Muscle of back (tissue), 13 donors: Measurements from ENCODE around the gene CLDN4. TPM values are rescaled to one million over a fixed set of nuclear protein-coding genes. Genes with fewer than 3 reads are reported as not detected.
"Not testable (repeated sequence)": the region's sequence is repeated elsewhere in the genome, so short reads cannot be mapped to it uniquely, and the experiment has no call there.

Experiments used
- DNase-seq, 3 donors: peaks; one replicate each; pipeline versions ENCODE4 v3.0.0 to v3.0.0-alpha.2; 2013
- long read RNA-seq, 9 donors: transcript quantifications; one replicate each; lab custom pipeline, GENCODE V29; 2026
- polyA plus RNA-seq, 10 donors: library from polyadenylated mRNA; unstranded; fragments of 120-200 nt; gene quantifications; one replicate each; pipeline ENCODE4 v1.2.1, GENCODE V29; 2013; ENCODE audit not compliant: insufficient read length in 10 of 10

CLDN4 gene, protein sequence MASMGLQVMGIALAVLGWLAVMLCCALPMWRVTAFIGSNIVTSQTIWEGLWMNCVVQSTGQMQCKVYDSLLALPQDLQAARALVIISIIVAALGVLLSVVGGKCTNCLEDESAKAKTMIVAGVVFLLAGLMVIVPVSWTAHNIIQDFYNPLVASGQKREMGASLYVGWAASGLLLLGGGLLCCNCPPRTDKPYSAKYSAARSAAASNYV
- 1 to 10 TPM in 3 of 10 donors, under 1 TPM in 7; 0.22 to 7.9 (median 0.54) TPM for polyA plus RNA-seq
- long read RNA-seq, donor 1: 0 reads
- long read RNA-seq, donor 2, partial matches to known transcripts: 0 of 1 reads
- long read RNA-seq, donor 2, other reads (novel, unspliced or antisense): 0 of 1 reads
- long read RNA-seq, donor 3, partial matches to known transcripts: 0 of 1 reads
- long read RNA-seq, donor 3, other reads (novel, unspliced or antisense): 0 of 1 reads
- long read RNA-seq, donor 4: 0 reads
- long read RNA-seq, donor 5, partial matches to known transcripts: 0 of 1 reads
- long read RNA-seq, donor 5, other reads (novel, unspliced or antisense): 0 of 1 reads
- long read RNA-seq, donor 6: 0 reads
- long read RNA-seq, donor 7: 0 reads
- long read RNA-seq, donor 8, transcript CLDN4-201 (1 exons, 1,831 nt): major isoform, 8 of 8 reads
- long read RNA-seq, donor 8, partial matches to known transcripts: 0 of 8 reads
- long read RNA-seq, donor 8, other reads (novel, unspliced or antisense): 0 of 8 reads
- long read RNA-seq, donor 9: 0 reads

DNA sequence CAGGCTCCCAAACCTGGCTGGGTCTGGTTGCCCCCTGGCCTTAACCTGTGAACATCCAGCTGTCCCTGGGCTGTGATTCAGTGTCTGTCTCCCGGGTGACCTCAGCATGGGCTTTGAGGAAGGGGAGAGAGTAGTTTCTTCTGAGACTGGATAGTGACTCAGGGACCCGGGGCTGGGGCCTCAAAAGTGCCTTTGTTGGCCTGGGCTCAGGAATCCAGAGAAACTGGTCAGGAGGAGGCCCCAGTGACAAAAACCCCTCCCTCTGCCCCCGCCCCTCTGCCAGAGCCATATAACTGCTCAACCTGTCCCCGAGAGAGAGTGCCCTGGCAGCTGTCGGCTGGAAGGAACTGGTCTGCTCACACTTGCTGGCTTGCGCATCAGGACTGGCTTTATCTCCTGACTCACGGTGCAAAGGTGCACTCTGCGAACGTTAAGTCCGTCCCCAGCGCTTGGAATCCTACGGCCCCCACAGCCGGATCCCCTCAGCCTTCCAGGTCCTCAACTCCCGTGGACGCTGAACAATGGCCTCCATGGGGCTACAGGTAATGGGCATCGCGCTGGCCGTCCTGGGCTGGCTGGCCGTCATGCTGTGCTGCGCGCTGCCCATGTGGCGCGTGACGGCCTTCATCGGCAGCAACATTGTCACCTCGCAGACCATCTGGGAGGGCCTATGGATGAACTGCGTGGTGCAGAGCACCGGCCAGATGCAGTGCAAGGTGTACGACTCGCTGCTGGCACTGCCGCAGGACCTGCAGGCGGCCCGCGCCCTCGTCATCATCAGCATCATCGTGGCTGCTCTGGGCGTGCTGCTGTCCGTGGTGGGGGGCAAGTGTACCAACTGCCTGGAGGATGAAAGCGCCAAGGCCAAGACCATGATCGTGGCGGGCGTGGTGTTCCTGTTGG, at the start of gene CLDN4:
TSS of gene CLDN4 (plus strand) at position 316 of the 903 bp plus-strand sequence. CDS start at position 522, 206 bp downstream.
- no peak for DNase-seq

DNA sequence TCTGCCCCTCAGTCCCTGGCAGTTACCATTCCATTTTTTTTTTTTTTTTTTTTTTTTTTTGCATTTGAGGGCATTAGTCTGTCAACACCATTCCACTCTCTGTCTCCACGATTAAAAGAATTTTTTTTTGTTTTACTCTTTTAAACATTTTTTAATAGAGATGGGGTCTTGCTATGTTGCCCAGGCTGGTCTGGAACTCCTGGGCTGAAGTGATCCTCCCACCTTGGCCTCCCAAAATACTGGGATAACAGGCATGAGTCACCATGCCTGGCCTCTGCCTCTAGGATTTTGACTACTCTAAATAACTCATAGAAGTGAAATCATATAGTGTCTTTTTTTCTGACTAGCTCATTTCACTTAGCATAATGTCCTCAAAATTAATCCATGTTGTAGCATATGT, 44.2 kb upstream of the CLDN4 start:
- no peak for DNase-seq

- DNase-seq: not testable (repeated sequence)
Measured at GRCh38 chr7:73787786-73788048, 43.1 kb upstream of the CLDN4 start.

GRCh38 chr7:73789051-73789450, 41.7 kb upstream of the CLDN4 start:
- no peak for DNase-seq

DNA sequence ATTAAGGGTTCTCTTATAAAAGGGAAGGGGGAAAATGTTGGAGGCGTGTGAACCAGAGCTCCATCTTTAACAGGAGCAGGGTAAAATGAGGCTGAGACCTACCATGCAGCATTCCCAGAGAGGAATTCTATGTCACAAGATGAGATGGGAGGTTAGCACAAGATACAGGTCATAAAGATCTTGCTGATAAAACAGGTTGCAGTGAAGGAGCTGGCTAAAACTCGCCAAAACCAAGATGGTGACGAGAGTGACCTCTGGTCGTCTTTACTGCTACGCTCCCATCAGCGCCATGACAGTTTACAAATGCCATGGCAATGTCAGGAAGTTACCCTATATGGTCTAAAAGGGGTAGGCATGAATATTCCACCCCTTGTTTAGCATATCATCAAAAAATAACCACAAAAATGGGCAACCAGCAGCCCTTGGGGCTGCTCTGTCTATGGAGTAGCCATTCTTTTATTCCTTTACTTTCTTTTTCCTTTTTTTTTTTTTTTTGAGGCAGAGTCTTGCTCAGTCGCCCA, 39.6 kb upstream of the CLDN4 start:
- not testable (repeated sequence) for DNase-seq

- DNase-seq: not testable (repeated sequence)
Measured at GRCh38 chr7:73795188-73795587, 35.6 kb upstream of the CLDN4 start.

- DNase-seq: not testable (repeated sequence)
Measured at GRCh38 chr7:73796656-73797055, 34.1 kb upstream of the CLDN4 start.

GRCh38 chr7:73797176-73797575, 33.6 kb upstream of the CLDN4 start:
- DNase-seq: not testable (repeated sequence)

GRCh38 chr7:73799282-73800141, 31.3 kb upstream of the CLDN4 start:
- no peak for DNase-seq

GRCh38 chr7:73801577-73801976, 29.2 kb upstream of the CLDN4 start:
- DNase-seq: no peak

DNA sequence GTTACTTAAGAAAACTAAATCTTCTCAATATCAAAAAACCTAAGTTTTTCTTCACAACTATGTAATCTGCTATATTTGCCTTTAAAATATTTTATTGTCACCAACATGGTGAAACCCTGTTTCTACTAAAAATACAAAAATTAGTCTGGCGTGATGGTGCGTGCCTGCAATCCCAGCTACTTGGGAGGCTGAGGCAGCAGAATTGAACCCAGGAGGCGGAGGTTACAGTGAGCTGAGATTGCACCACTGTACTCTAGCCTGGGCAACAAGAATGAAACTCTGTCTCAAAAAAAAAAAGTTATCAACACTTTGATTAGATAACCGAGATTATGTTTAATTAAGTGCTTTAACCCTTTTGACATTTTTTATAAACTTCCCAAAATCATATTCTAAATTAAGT, 28.3 kb upstream of the CLDN4 start:
- no peak for DNase-seq

DNA sequence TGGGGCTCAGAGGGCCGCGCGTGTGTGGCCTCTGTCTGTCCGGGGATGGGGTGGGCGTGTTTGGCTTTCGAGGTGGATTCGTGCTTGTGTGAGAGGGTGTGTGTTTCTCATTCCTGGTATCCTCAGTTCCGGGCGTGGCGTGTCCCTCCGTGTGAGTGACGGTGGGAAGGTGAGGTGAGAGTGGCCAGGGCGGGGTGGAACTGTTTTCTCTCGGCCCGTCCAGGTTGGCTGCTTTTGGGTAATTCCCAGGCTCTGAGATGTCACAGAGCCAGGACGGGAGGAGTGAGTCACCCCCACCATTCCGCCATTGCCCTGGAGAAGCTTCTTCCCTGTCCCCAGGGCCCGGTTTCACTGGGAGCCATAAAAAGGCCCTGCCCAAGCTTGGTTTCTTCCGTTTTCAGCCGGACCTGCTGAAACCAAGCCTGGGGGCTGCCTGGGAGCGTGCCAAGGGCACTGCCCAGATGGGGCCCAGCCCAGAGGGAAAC, 21.3 kb upstream of the CLDN4 start:
- DNase-seq: no peak

GRCh38 chr7:73810998-73811360, 19.8 kb upstream of the CLDN4 start:
- DNase-seq: no peak

- DNase-seq: no peak
Measured at GRCh38 chr7:73811760-73812168, 19.0 kb upstream of the CLDN4 start.

GRCh38 chr7:73812996-73813395, 17.8 kb upstream of the CLDN4 start:
- DNase-seq: no peak

DNA sequence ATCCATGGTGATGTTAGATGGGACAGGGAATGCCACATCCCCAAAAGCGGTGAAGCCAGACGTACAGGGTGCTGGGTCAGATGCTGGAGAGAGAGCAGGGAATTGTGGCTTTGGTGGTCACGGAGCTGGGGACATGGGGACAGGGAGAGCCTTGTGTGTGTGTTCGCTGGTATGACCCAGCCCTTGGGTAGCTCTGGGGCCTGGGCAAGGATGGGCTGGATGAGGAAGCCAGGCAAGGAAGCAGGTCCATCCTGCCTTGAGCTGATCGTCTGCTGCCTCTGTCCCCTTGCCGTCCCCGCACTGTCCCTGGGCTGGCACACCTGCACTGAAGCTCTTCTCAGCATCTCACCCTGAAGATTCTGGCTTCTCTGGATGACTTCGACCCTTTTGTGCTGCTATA, 15.4 kb upstream of the CLDN4 start:
- DNase-seq: no peak

DNA sequence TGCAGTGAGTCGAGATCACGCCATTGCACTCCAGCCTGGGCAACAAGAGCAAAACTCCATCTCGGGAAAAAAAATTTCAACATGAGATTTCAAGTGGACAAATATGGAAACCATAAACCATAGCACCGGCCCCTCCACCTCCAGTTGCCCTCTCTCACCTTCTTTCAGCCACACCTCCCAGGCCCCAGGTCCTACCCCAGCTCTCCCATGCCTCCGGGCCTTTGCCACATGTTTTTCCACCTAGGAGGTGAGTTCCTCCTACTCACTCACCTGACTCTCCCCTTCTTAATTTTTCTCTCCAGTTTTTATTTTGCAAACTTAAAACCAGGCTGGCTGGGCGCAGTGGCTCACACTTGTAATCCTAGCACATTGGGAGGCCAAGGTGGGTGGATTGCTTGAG, 13.7 kb upstream of the CLDN4 start:
- no peak for DNase-seq

- DNase-seq: no peak
Measured at GRCh38 chr7:73820013-73820412, 10.8 kb upstream of the CLDN4 start.

DNA sequence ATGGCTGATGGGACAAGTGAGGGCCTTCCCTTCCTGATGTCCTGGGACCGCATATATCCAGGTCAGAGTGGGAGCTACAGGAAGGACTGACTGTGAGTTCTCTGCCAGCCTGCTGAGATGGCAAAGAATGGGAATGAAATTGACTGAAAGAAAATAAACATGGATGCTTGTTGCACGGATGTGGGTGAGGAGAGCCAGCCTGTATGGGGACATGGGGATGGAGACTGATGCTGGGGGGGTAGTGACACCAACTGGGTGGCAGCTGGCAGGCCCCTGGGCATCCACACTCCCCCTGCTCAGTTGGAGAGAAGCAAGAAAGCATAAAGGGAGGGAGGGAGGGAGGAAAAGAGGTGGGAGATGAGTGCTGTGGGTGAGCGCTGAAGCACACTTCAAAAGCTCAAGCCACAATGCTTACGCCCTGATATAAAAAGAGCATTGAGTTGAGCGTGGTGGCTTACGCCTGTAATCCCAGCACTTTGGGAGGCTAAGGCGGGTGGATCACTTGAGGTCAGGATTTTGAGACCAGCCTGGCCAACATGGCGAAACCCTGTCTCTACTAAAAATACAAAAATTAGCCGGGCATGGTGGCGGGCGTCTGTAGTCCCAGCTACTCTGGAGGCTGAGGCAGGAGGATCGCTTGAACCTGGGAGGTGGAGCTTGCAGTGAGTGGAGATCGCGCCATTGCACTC, 9.1 kb upstream of the CLDN4 start:
- DNase-seq: not testable (repeated sequence)
